GM21526 (cell line): Measurements from ENCODE around the gene GFOD1.

ENCODE experiments used
- ATAC-seq: cut with Tn5 transposase; IDR thresholded peaks from one replicate; pipeline ENCODE4 v1.9.1; 2021; ENCODE audit warnings: moderate library complexity; ENCODE audit not compliant: unreplicated experiment, low FRiP score

GFOD1 gene

DNA sequence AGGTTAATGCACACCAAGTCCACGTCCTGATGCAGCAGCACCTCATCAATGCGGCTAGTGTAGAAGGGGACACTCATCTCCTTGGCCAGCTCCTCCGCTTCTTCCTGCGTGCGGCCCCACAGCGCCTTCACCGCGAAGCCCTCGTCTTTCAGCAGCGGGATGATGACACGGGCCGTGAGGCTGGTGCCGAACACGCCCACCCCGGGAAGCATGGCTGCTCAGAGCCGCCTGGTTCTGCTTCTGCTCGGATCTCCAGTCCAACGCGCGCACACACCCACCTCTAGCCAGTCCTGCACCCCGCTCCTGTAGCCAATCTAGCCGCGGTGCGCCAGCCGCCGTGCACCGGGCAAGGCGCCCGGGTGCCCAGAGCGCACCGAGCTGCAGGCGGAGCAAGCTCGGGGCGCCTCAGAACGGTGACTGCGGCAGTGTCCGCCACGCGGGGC, 700 bp downstream of the GFOD1 start:
- peak; percentile 32 for ATAC-seq

DNA sequence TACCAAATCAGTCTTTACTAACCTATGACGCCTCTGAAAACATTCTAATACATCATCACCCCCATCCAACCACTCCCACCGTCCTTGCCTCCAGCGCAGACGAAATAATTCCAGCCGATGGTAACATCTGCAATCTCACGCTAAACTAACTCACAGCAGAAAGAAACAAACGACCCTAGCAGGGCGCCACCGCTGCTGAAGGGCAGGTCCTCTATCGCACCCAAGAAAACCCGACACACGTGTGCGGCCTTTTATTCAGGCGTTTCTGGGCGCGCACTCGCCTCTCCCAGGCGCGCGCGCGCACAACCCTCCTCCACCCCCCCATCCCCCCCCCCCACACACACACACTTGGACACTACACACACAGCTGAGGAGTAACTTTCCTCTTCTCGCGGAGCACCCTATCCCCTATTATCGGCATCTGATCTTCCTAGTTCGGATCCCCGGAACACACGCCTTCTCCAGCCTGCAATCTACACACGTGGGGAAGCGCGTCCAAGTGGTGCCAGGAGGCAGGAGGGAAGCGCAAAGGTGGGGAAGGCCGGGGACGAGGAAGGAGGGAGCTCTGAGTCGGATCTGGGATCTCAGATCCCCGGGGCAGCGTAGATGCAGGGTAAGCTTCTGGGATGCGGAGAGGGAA, 1.4 kb downstream of the GFOD1 start:
- ATAC-seq: no peak

DNA sequence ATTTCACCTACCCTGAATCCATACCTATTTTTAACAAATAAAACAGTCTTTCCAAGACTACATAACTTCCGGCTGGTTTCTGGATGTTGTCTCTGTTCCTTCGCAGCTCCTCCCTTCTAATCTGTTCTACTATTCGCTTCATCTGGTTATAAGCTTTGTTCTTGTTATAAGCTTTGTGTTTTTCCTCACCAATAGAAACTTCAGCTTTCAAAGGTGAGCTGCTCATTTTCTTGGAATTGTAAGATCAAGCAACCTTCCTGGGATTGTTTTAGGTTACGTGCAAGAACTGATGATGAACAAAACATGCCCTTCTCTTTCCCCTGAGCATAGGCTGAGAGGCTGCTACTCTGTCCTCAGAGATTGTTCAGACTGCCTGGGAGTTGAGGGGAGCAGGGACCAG, 2.1 kb downstream of the GFOD1 start:
- no peak for ATAC-seq

DNA sequence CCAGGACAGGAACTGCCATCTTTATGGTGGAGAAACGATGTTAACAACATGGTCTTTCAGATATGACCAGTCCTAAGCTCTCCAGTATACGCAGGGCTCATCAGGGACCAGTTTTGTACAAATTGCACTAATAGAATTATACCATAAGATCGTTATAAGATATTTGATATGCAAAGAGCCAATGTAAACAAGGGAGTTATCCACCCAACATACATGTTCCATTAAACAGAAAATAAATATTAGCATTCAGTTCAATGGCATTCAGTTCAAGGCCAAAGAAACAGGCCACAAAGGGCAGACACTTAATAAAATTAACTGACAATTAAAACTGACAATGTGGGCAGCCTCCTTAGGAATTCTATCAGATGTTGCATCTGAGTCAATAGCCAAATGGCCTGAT, 2.6 kb downstream of the GFOD1 start:
- no peak for ATAC-seq

DNA sequence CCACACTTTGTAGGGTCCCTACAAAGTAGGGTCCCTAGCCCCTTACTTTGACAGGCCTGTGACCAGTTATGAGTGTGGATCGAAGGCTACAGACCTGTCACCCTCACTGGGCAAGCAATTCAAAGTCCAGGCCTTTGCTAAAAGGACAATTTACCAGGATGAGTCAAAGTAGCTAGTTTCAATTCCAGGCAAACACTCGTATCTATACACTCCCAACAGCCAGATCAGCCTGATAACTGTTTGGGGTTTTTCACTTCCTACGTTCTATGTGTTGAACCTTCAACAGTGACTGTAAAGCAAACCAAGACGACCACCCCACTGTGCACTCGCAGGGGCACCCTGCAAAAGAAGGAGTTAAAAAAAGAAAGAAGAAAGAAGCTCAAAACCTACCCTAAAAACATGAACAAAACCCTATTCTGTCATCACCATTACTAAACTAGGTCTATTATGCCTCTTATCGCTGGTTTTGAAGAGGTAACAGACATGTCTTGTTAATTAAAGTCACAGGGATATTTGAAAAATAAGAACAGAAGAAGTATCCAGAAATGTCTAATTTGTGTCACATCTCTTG, 3.2 kb downstream of the GFOD1 start:
- no peak for ATAC-seq

DNA sequence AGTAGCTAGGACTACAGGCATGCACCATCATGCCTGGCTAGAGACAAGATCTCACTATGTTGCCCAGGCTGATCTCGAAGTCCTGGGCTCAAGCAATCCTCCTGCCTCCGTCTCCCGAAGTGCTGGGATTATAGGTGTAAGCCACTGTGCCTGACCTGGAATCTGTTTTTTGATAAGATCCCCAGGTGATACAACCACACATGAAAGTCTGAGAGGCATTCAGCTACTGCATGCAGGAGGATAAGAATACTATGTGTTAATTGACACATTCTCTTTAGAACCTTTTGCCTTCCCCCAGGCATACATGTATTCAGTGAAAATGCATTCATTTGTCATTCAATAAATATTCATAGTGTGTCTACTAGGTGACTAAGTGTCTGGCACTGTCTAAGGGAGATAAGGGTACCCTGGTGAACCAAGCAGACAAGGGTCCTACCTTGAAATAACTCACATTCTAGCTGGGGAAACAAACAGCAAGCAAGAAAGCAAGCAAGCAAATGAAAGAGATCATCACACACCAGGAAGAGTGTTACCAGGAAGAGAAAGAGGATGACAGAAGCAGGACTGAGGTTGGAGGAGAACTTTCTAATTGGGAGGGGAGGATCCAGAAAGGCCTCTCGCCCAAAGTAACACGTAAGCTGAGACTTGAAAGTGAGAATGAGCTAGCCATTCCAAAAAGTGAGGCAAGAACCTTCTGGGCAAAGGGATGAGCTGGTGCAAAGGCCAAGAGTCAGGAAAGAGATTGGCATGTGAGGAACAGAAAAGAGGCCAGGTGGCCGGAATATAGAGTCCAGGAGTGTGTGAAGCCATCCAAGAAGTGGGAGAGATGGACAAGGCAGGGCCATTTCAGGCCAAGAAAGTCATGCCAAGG, 6.5 kb downstream of the GFOD1 start:
- no peak for ATAC-seq

DNA sequence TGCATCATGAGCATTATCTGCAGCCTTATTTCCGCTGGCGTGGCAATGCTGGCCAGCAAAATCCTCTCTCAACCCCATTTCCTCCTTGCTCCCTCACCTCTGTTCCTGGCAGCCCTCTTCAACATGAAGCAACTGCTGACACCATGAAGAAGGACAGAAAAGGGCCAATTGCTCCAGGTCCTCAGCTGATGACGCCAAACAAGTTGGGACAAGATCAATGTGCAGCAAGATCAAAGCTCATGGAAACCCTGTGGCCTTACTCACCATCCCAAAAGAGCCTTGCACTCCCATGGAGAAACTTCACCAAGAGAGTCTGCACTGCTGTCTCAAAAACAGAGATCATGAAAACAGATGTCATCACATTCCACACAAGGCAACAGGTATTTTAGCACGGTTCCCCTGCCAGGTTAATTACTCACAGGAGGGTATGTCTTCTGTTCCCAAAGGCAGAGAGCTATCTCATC, 7.4 kb downstream of the GFOD1 start:
- ATAC-seq: no peak

GRCh38 chr6:13479206-13479800, 8.1 kb downstream of the GFOD1 start:
- no peak for ATAC-seq

- ATAC-seq: no peak
These were observed 8.9 kb downstream of the GFOD1 start for GRCh38 chr6:13478525-13478966.

- ATAC-seq: no peak
These were observed 12.6 kb downstream of the GFOD1 start for GRCh38 chr6:13474787-13475186.

DNA sequence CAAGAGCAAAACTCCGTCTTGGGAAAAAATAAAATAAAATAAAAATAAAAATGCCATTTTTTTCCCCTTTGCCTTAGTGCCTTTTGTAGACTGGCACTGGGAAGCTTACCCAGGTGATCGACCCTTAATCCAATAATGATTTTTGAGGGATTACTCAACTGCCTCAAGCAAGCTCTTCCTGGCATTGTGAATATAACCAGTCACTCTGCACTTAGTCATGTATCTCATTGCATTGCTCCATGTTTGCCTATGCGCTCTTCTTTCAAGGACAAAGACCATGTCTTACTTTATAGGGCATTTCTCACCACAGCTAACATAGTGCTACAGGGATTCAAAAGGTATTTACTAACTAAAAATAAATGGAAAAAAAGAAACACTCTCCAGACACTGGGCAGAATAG, 13.0 kb downstream of the GFOD1 start:
- ATAC-seq: no peak

GRCh38 chr6:13473768-13474165, 13.6 kb downstream of the GFOD1 start:
- ATAC-seq: no peak

DNA sequence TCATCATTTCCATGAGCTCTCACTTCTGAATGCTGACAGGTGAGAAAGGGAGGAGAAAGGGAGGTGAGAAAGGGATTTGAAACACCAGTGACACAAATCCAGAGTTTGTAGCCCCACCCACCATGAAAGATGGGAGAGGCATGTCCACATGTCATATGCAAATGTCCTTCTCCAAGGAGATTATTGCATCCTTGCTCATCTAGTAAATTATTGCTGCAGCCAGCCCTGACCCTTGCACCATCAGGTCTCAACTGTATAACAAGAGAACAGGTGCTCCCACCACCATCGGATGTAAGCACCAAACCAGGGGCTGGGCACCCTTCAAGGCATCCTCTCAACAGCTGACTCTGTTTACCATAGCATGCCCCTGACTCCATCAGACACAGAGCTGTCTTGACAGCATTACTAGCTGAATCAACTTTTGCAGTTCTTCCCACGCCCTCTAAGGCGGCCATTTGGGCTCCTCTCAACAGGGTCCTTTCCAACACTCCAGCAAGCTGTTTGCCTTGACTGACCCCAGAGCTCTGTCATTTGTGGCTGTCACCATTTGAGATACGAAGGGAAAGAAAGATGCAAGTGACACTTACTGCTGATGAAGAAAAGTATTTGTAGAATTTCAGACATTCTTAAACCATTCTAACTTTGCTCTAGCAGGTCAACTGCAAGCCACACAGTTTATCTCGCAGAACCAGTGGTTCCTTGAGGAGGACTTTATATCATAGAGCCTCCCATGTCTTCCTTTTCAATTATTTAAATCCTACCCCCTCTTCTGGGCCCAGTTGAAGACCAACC, 14.2 kb downstream of the GFOD1 start:
- no peak for ATAC-seq

DNA sequence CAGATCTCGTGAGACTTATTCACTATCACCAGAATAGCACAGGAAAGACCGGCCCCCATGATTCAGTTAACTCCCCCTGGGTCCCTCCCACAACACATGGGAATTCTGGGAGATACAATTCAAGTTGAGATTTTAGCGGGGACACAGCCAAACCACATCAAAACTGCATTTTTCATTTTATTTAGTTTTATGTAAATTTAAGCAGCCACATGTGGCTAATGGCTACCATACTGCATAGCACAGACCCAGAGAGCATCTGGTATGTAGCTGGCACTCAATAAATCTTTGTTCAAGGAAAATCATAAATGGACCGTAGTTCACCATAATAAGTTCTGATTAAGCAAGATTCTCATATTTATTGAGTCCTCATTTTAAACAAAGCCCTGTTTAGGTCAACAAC, 15.3 kb downstream of the GFOD1 start:
- ATAC-seq: no peak

DNA sequence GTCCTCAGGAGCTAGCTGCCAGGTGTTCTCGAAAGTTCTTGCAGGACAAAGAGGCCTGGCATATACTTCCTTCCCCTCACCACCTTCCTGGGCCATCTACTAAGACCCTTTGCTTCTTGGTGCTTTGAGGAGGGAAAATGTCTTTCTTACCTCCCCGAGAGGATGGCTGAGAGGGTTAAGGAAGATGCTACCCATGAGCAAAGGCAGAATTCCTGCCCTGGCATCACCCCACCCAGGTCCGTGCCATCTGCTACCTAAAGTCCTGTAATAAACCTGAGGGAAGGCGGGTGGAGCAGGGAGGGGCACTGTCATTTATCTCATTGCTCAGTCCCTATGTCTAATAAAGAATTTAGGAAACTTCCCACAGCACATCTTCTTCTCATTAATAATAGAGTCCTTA, 16.2 kb downstream of the GFOD1 start:
- ATAC-seq: no peak

GRCh38 chr6:13470238-13471140, 16.9 kb downstream of the GFOD1 start:
- no peak for ATAC-seq

DNA sequence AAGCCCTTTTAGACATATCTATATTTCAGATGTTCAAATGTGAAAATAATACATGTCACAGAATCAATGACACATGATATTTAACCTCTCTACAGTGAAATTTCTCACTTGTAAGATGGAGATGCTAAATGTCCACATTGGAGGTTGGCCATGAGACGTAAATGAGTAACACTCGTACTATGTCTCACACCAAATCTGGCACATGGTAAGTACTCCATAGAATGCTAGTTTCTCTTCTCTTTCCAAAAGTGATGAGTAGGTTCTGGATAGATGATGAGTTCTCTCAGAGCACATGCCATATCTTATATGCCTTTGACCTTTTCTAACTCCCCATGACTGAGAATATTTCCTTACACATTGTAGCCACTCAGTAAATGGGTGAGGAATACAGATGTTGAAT, 17.7 kb downstream of the GFOD1 start:
- no peak for ATAC-seq

- ATAC-seq: no peak
These were observed 18.6 kb downstream of the GFOD1 start for GRCh38 chr6:13468839-13469238.

GRCh38 chr6:13467216-13467600, 20.2 kb downstream of the GFOD1 start:
- ATAC-seq: no peak
